GM12872 (cell line): ENCODE measurements around the gene SOX13.

Experiments used
- CTCF ChIP-seq: IDR thresholded peaks from 3 replicates; pipeline ENCODE4 v1.5.1; 2011; ENCODE audit warnings: low read depth, mild to moderate bottlenecking, low read length, moderate library complexity; ENCODE audit not compliant: insufficient read depth

The SOX13 gene

GRCh38 chr1:204104331-204105130, 31.6 kb downstream of the SOX13 start:
- TF ChIP-seq CTCF: no peak

GRCh38 chr1:204105131-204105515, 32.2 kb downstream of the SOX13 start:
- TF ChIP-seq CTCF: no peak

- TF ChIP-seq CTCF: no peak
Observed at GRCh38 chr1:204106825-204107224, 33.9 kb downstream of the SOX13 start.

GRCh38 chr1:204107892-204108291, 35.0 kb downstream of the SOX13 start:
- TF ChIP-seq CTCF: no peak

GRCh38 chr1:204108312-204109141, 35.6 kb downstream of the SOX13 start:
- no peak for TF ChIP-seq CTCF

GRCh38 chr1:204110894-204111633, 38.1 kb downstream of the SOX13 start:
- no peak for TF ChIP-seq CTCF
